Stimulated activated effector memory CD8-positive, alpha-beta T cell treated with anti-CD3 and anti-CD28 coated beads, Interleukin-12 subunit alpha, Interleukin-12 subunit beta, amount 100 ng/mL, for 72 hours (primary cell): ENCODE measurements around the gene DHX40.
"Not testable (repeated sequence)": the region's sequence is repeated elsewhere in the genome, so short reads cannot be mapped to it uniquely, and the experiment has no call there.

Source experiments
- ATAC-seq: fragments of 150-1000 bp; cut with Tn5 transposase; 2 replicates; pipeline ENCODE4 v1.10.0; 2021
- DNase-seq, 2 donors: peaks; one replicate each; pipeline ENCODE4 v3.0.0; 2021 to 2022; ENCODE audit warnings: low spot score in 2 of 2
- H3K27ac Mint-ChIP-seq: one replicate; pipeline ENCODE4 v1.8.0; 2022; ENCODE audit warnings: mild to moderate bottlenecking, mixed read lengths
- H3K36me3 Mint-ChIP-seq: one replicate; pipeline ENCODE4 v1.8.0; 2022; ENCODE audit warnings: mild to moderate bottlenecking, mixed read lengths
- H3K4me1 Mint-ChIP-seq: one replicate; pipeline ENCODE4 v1.8.0; 2022; ENCODE audit warnings: mixed read lengths
- H3K4me3 Mint-ChIP-seq: one replicate; pipeline ENCODE4 v1.8.0; 2022; ENCODE audit warnings: mild to moderate bottlenecking, mixed read lengths
- H3K9me3 Mint-ChIP-seq: one replicate; pipeline ENCODE4 v1.8.0; 2022; ENCODE audit warnings: mixed read lengths

The DHX40 gene

GRCh38 chr17:59545942-59546341 is 19.5 kb upstream of the DHX40 start:
- Mint-ChIP-seq H3K4me3 (no peak overlapping the region), H3K27ac (no peak overlapping the region), H3K9me3 (no peaks in the 10 kb centered on the region), H3K4me1 (no peaks in the 10 kb centered on the region), H3K36me3 (no peaks in the 10 kb centered on the region)
- DNase-seq = no peak
- ATAC-seq = no peak

- Mint-ChIP-seq H3K4me3 (no peak overlapping the region), H3K4me1 (no peaks in the 10 kb centered on the region), H3K27ac (no peak overlapping the region), H3K36me3 (no peaks in the 10 kb centered on the region), H3K9me3 (no peaks in the 10 kb centered on the region)
- DNase-seq (no peak), ATAC-seq (no peak)
Observed at GRCh38 chr17:59547131-59547915, 18.1 kb upstream of the DHX40 start.

GRCh38 chr17:59548985-59549384 is 16.4 kb upstream of the DHX40 start:
- H3K9me3 Mint-ChIP-seq, H3K36me3 Mint-ChIP-seq, H3K4me1 Mint-ChIP-seq, H3K27ac Mint-ChIP-seq, ATAC-seq, H3K4me3 Mint-ChIP-seq, DNase-seq: not testable (repeated sequence)

GRCh38 chr17:59550703-59551102 is 14.7 kb upstream of the DHX40 start:
- no peak overlapping the region for H3K27ac Mint-ChIP-seq
- DNase-seq (no peak), ATAC-seq (no peak)
- H3K9me3 Mint-ChIP-seq = no peaks in the 10 kb centered on the region
- no peaks in the 10 kb centered on the region for H3K4me1 Mint-ChIP-seq
- no peak overlapping the region for H3K4me3 Mint-ChIP-seq
- H3K36me3 Mint-ChIP-seq = no peaks in the 10 kb centered on the region

GRCh38 chr17:59558039-59558438 is 7.4 kb upstream of the DHX40 start:
- no peak for DNase-seq
- no peaks in the 10 kb centered on the region for H3K36me3 Mint-ChIP-seq
- no peaks in the 10 kb centered on the region for H3K9me3 Mint-ChIP-seq
- H3K4me3 Mint-ChIP-seq = no peak overlapping the region
- H3K27ac Mint-ChIP-seq = no peak overlapping the region
- no peaks in the 10 kb centered on the region for H3K4me1 Mint-ChIP-seq
- ATAC-seq = no peak

- Mint-ChIP-seq H3K27ac (no peak overlapping the region), H3K4me1 (no peaks in the 10 kb centered on the region), H3K36me3 (no peaks in the 10 kb centered on the region), H3K9me3 (no peaks in the 10 kb centered on the region), H3K4me3 (no peak overlapping the region)
- DNase-seq = no peak
- no peak for ATAC-seq
Observed at GRCh38 chr17:59558953-59559352, 6.5 kb upstream of the DHX40 start.

- Mint-ChIP-seq H3K4me3 (no peak overlapping the region), H3K36me3 (peaks cover 8% of the 10 kb centered on the region), H3K4me1 (peaks cover 9% of the 10 kb centered on the region), H3K9me3 (no peaks in the 10 kb centered on the region), H3K27ac (no peak overlapping the region)
- no peak for DNase-seq
- peak; percentile 33 for ATAC-seq
Observed at GRCh38 chr17:59561042-59561441, 4.4 kb upstream of the DHX40 start.

GRCh38 chr17:59565959-59566324 is 532 bp downstream of the DHX40 start:
- peaks cover 29% of the 10 kb centered on the region for H3K36me3 Mint-ChIP-seq
- H3K9me3 Mint-ChIP-seq = no peaks in the 10 kb centered on the region
- DNase-seq = peak in 1 of 2 donors; percentile 16
- peaks cover 15% of the 10 kb centered on the region for H3K4me1 Mint-ChIP-seq
- H3K27ac Mint-ChIP-seq = peak overlapping the region; percentile 99
- peak; percentile 84 for ATAC-seq
- peak overlapping the region; percentile 99 for H3K4me3 Mint-ChIP-seq

GRCh38 chr17:59569151-59569550 is 3.7 kb downstream of the DHX40 start:
- H3K4me3 Mint-ChIP-seq, DNase-seq, ATAC-seq, H3K9me3 Mint-ChIP-seq, H3K27ac Mint-ChIP-seq: not testable (repeated sequence)
- Mint-ChIP-seq H3K4me1 (peaks cover 30% of the 10 kb centered on the region), H3K36me3 (peaks cover 56% of the 10 kb centered on the region)

GRCh38 chr17:59572301-59572924 is 7.0 kb downstream of the DHX40 start:
- DNase-seq (peak in 1 of 2 donors; percentile 55), ATAC-seq (peak; percentile 94)

GRCh38 chr17:59584168-59584567 is 18.8 kb downstream of the DHX40 start:
- not testable (repeated sequence) for H3K9me3 Mint-ChIP-seq, DNase-seq, H3K4me3 Mint-ChIP-seq, ATAC-seq, H3K27ac Mint-ChIP-seq, H3K4me1 Mint-ChIP-seq
- H3K36me3 Mint-ChIP-seq = peaks cover 27% of the 10 kb centered on the region

More at GRCh38 chr17:59572301-59572924, 7.0 kb downstream of the DHX40 start:
- Mint-ChIP-seq H3K9me3 (no peaks in the 10 kb centered on the region), H3K36me3 (peaks cover 61% of the 10 kb centered on the region), H3K4me3 (no peak overlapping the region), H3K4me1 (peaks cover 16% of the 10 kb centered on the region), H3K27ac (peak overlapping the region; percentile 26)

- no peak overlapping the region for H3K27ac Mint-ChIP-seq
- H3K9me3 Mint-ChIP-seq = no peaks in the 10 kb centered on the region
- peaks cover 55% of the 10 kb centered on the region for H3K36me3 Mint-ChIP-seq
- no peak overlapping the region for H3K4me3 Mint-ChIP-seq
- H3K4me1 Mint-ChIP-seq = peaks cover 14% of the 10 kb centered on the region
- ATAC-seq (no peak), DNase-seq (no peak)
Observed at GRCh38 chr17:59600169-59600568, 34.8 kb downstream of the DHX40 start.

- peaks cover 14% of the 10 kb centered on the region for H3K4me1 Mint-ChIP-seq
- H3K9me3 Mint-ChIP-seq = no peaks in the 10 kb centered on the region
- H3K36me3 Mint-ChIP-seq = peaks cover 64% of the 10 kb centered on the region
- no peak overlapping the region for H3K27ac Mint-ChIP-seq
- H3K4me3 Mint-ChIP-seq = no peak overlapping the region
- DNase-seq (no peak), ATAC-seq (peak; percentile 98)
Observed at GRCh38 chr17:59601130-59601529, 35.7 kb downstream of the DHX40 start.

GRCh38 chr17:59607061-59607460 is 41.7 kb downstream of the DHX40 start:
- Mint-ChIP-seq H3K27ac (no peak overlapping the region), H3K36me3 (peaks cover 79% of the 10 kb centered on the region), H3K4me1 (no peaks in the 10 kb centered on the region), H3K4me3 (no peak overlapping the region), H3K9me3 (no peaks in the 10 kb centered on the region)
- DNase-seq = no peak
- ATAC-seq = no peak

GRCh38 chr17:59607817-59608403 is 42.5 kb downstream of the DHX40 start:
- peaks cover 71% of the 10 kb centered on the region for H3K36me3 Mint-ChIP-seq
- no peak for ATAC-seq

GRCh38 chr17:59611503-59611902 is 46.1 kb downstream of the DHX40 start:
- Mint-ChIP-seq H3K27ac (no peak overlapping the region), H3K4me3 (no peak overlapping the region), H3K36me3 (peaks cover 36% of the 10 kb centered on the region), H3K9me3 (no peaks in the 10 kb centered on the region), H3K4me1 (no peaks in the 10 kb centered on the region)
- no peak for DNase-seq
- ATAC-seq = no peak

More at GRCh38 chr17:59607817-59608403, 42.5 kb downstream of the DHX40 start:
- Mint-ChIP-seq H3K9me3 (no peaks in the 10 kb centered on the region), H3K4me3 (no peak overlapping the region), H3K4me1 (no peaks in the 10 kb centered on the region), H3K27ac (no peak overlapping the region)
- DNase-seq = peak in 1 of 2 donors; percentile 55
